ENCODE results near the gene UBN2.

UBN2 gene

DNA sequence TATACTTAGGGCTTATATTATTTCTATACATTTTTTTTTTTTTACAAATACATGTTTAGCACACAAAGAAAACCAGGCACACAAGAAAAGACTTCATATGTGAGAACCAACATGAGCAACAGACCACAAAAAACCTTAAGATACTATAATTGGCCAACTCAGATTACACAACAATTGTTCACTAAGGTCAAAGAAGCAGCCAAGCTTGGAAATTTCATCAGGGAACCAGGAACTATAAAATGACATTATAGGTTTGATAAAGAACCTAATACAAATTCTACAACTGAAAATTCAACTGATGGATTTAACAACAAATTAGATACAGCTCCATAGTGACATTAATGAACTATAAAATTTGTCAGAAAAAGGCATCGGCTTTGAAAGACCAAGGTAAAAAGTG is 124.3 kb downstream of the UBN2 start:
- no peak for DNase-seq (ENCODE audit: low spot score)

Measured in HuH-7 (cell line).